NT2/D1 (cell line): ENCODE measurements around the gene MIPEP.
"Not testable (repeated sequence)": the region's sequence is repeated elsewhere in the genome, so short reads cannot be mapped to it uniquely, and the experiment has no call there.

Experiments
- DNase-seq: peaks from one replicate; pipeline ENCODE4 v3.0.0-alpha.2; 2011; ENCODE audit warnings: low read depth, low spot score
- H3K27me3 ChIP-seq: 2 replicates; pipeline ENCODE4 v1.6.0; 2011; ENCODE audit warnings: mild to moderate bottlenecking; ENCODE audit not compliant: insufficient read length, insufficient read depth
- H3K36me3 ChIP-seq: 2 replicates; pipeline ENCODE4 v1.6.1; 2011; ENCODE audit warnings: mild to moderate bottlenecking, low read length, mixed read lengths; ENCODE audit not compliant: insufficient read depth, insufficient read length
- H3K4me1 ChIP-seq: 2 replicates; pipeline ENCODE4 v1.5.1; 2011; ENCODE audit not compliant: insufficient read depth, insufficient read length
- H3K4me3 ChIP-seq: 2 replicates; pipeline ENCODE4 v1.5.1; 2011; ENCODE audit warnings: low read depth; ENCODE audit not compliant: insufficient read length
- H3K9ac ChIP-seq: 2 replicates; pipeline ENCODE4 v1.6.0; 2011; ENCODE audit warnings: low read depth; ENCODE audit not compliant: insufficient read length
- H3K9me3 ChIP-seq: 2 replicates; pipeline ENCODE4 v1.5.1; 2011; ENCODE audit warnings: mild to moderate bottlenecking, low read length; ENCODE audit not compliant: insufficient read depth
- SUZ12 ChIP-seq: IDR thresholded peaks from 2 replicates; pipeline ENCODE4 v1.6.1; 2011; ENCODE audit not compliant: insufficient read length, insufficient read depth; ENCODE audit errors: extremely low read depth
- YY1 ChIP-seq: IDR thresholded peaks from 2 replicates; pipeline ENCODE4 v1.6.1; 2011; ENCODE audit not compliant: insufficient read length, insufficient read depth
- ZNF274 ChIP-seq: IDR thresholded peaks from 2 replicates; pipeline ENCODE4 v1.6.1; 2011; ENCODE audit warnings: mild to moderate bottlenecking, low read depth, low read length

Gene MIPEP

DNA sequence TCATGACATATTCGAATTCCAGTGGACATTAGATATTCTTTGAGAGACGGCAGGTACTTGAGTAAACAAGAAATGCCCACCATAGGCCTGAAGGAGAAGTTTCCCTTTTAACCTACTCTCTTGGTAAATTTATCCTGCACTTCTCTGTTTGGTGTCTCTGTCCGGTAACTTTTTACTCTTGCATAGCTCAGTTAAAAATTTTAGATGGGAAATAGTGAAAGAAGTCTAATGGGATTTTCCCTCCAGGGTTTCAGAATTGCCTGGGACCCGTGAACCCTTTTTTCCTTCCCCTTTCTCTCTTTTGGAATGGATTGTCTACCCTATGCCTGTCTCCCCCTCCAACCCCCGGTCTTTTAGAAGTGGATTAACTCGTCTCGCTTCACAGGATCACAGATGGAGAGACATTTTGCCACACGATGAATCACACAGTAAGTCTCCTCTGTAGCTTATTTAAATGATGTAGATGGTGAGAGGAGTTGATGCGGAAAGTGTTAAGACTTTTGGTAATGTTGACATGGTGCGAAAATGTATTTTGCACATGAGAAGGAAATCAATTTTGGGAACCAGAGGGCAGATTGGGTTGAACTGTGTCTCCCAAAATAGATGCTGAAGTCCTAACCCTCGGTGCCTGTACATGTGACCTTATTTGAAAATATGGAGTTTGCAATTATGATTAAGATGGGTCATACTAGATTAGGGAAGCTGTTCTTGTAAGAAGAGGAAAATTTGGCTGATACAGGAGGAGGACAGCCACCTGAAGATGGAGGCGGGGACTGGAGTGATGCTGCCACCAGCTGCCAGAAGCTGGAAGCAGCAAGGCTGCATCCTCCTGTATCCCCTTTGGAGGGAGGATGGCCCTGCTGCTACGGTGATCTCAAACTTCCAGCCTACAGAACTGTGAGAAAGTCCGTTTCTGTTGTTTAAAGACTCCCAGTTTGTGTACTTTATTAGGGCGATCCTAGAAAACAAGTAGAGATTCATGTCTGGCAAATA lies 711 bp upstream of the MIPEP start:
- TF ChIP-seq YY1 (no peak), ZNF274 (no peak), SUZ12 (no peak)
- Histone ChIP-seq H3K36me3 (peaks cover 6% of the 10 kb centered on the region), H3K9ac (peak overlapping the region; percentile 89), H3K9me3 (no peaks in the 10 kb centered on the region), H3K4me3 (peak overlapping the region; percentile 11), H3K27me3 (no peaks in the 10 kb centered on the region), H3K4me1 (no peaks in the 10 kb centered on the region)
- DNase-seq: no peak

DNA sequence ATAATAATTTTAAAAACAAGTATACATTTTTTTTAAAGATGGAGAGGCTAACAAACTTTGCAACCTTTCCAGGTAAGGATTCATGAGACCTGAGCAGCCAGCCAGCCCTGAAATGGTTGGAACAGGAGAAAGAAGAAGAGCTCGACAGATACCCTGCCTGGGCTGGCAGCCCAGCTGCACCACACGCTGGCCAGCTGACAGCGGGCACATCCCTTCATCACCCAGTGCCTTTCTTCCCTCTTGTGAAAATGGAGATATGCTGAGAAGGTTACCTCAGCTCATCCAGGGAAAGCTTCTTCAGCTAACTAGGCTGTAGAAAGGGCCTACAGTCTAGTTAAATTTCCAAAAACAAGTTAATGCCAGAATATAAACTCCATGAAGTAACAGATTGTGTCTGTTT lies 4.8 kb downstream of the MIPEP start:
- not testable (repeated sequence) for H3K9me3 ChIP-seq

DNA sequence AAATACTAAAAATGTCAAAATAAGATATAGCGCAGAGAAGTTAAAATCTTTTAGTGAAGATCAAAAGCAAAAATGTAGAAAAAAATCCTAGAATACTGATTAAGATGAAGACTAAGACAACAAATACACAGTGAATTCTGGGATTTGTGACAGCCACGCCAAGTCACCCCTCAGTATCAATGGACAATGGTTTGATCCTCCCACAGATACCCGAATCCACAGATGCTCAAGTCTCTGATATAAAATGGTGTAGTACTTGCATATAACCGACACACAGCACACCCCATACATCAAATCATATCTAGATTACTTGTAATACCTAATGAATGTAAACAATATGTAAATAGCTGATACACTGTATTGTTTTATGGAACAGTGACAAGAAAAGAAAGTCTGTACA lies 5.9 kb downstream of the MIPEP start:
- DNase-seq: no peak
- no peak for TF ChIP-seq SUZ12
- no peaks in the 10 kb centered on the region for H3K27me3 ChIP-seq
- no peaks in the 10 kb centered on the region for H3K4me1 ChIP-seq
- no peaks in the 10 kb centered on the region for H3K9me3 ChIP-seq
- H3K4me3 ChIP-seq: no peak overlapping the region
- H3K9ac ChIP-seq: no peak overlapping the region
- peaks cover 24% of the 10 kb centered on the region for H3K36me3 ChIP-seq

More for the DNA sequence above, 4.8 kb downstream of the MIPEP start:
- DNase-seq, H3K4me1 ChIP-seq, H3K4me3 ChIP-seq, H3K27me3 ChIP-seq, H3K9ac ChIP-seq: not testable (repeated sequence)
- H3K36me3 ChIP-seq: peaks cover 18% of the 10 kb centered on the region

- H3K4me3 ChIP-seq, H3K9me3 ChIP-seq, H3K27me3 ChIP-seq, H3K9ac ChIP-seq, DNase-seq, H3K4me1 ChIP-seq: not testable (repeated sequence)
- peaks cover 26% of the 10 kb centered on the region for H3K36me3 ChIP-seq
Measured at GRCh38 chr13:23881402-23881800, 7.8 kb downstream of the MIPEP start.

GRCh38 chr13:23880493-23881401 lies 8.5 kb downstream of the MIPEP start:
- not testable (repeated sequence) for H3K27me3 ChIP-seq, DNase-seq
- peaks cover 20% of the 10 kb centered on the region for H3K36me3 ChIP-seq

DNA sequence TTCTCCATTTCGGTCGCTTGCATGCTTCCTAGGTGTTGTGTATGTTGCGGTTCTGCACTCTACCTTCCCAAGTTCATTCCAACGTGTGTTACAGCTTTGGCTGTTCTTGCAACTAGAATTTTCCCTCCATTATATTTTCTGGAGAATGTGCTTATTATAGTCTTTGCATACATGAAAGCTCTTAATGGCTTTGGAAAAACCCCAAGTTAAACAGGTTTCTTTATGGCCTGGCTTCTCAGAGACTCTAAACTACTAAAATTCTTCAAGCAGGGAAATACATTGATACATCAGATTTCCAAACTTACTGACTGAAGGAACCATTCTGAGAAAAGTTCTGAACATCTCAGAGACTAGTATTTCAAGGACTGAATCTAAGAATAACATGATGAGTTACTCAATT lies 11.9 kb downstream of the MIPEP start:
- no peak overlapping the region for H3K9ac ChIP-seq
- H3K4me1 ChIP-seq: no peaks in the 10 kb centered on the region
- H3K9me3 ChIP-seq: no peaks in the 10 kb centered on the region
- H3K36me3 ChIP-seq: peaks cover 15% of the 10 kb centered on the region
- TF ChIP-seq YY1 (no peak), ZNF274 (no peak), SUZ12 (no peak)
- no peaks in the 10 kb centered on the region for H3K27me3 ChIP-seq
- no peak overlapping the region for H3K4me3 ChIP-seq
- no peak for DNase-seq

More at GRCh38 chr13:23880493-23881401, 8.5 kb downstream of the MIPEP start:
- not testable (repeated sequence) for H3K4me3 ChIP-seq, H3K9ac ChIP-seq, H3K4me1 ChIP-seq, H3K9me3 ChIP-seq

DNA sequence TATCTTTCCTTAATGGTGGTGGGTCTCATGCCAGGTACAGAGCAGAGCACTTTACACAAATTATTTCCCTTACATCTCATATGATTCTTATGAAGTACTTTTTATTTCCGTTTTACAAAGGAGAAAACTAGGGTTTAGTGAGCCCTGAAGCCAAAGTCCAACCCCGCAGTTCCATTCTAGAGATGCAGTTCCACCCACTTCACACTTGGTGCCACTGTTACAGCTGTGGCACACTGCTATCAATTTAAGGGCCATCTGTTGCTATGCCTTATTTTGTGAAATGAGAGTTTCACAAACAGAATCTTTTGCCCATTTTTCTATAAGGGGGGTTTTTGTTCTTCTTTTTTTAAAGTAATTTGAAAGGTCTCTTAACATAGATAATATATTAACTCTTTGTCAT lies 12.9 kb downstream of the MIPEP start:
- no peaks in the 10 kb centered on the region for H3K4me1 ChIP-seq
- H3K9ac ChIP-seq: no peak overlapping the region
- H3K27me3 ChIP-seq: no peaks in the 10 kb centered on the region
- H3K9me3 ChIP-seq: no peaks in the 10 kb centered on the region
- TF ChIP-seq SUZ12 (no peak), YY1 (no peak), ZNF274 (no peak)
- no peak overlapping the region for H3K4me3 ChIP-seq
- peaks cover 13% of the 10 kb centered on the region for H3K36me3 ChIP-seq
- no peak for DNase-seq
